H9 (cell line): ENCODE data around the gene CLDN10. TPM values are rescaled to one million over a fixed set of nuclear protein-coding genes. Genes with fewer than 3 reads are reported as not detected.

Source experiments
- DNase-seq: peaks from one replicate; pipeline ENCODE4 v3.0.0-alpha.2; 2017
- H2AFZ ChIP-seq: one replicate; pipeline ENCODE4 v1.6.1; 2013; ENCODE audit warnings: mild to moderate bottlenecking, low read length, control low read depth, moderate library complexity
- H2AK5ac ChIP-seq: 2 replicates; pipeline ENCODE4 v1.6.1; 2013; ENCODE audit warnings: low read length, control low read depth, mixed read lengths; ENCODE audit not compliant: insufficient read length
- H2BK120ac ChIP-seq: one replicate; pipeline ENCODE4 v1.6.1; 2013; ENCODE audit warnings: low read depth, mild to moderate bottlenecking, low read length, control low read depth, inconsistent platforms; ENCODE audit not compliant: poor library complexity, severe bottlenecking
- H2BK12ac ChIP-seq: 2 replicates; pipeline ENCODE4 v1.6.1; 2013; ENCODE audit warnings: low read length, control low read depth, mixed read lengths, low read depth; ENCODE audit not compliant: insufficient read length
- H2BK15ac ChIP-seq: 2 replicates; pipeline ENCODE4 v1.6.1; 2013; ENCODE audit warnings: low read depth, low read length, control low read depth
- H2BK20ac ChIP-seq: one replicate; pipeline ENCODE4 v1.6.1; 2013; ENCODE audit warnings: low read depth, mild to moderate bottlenecking, low read length, control low read depth, inconsistent platforms; ENCODE audit not compliant: poor library complexity, severe bottlenecking
- H2BK5ac ChIP-seq: 2 replicates; pipeline ENCODE4 v1.6.1; 2013; ENCODE audit warnings: low read length, control low read depth, mixed read lengths; ENCODE audit not compliant: insufficient read length
- H3K14ac ChIP-seq: 2 replicates; pipeline ENCODE4 v1.6.1; 2013; ENCODE audit warnings: low read length, control low read depth; ENCODE audit not compliant: insufficient read depth
- H3K18ac ChIP-seq: 2 replicates; pipeline ENCODE4 v1.6.1; 2013; ENCODE audit warnings: low read depth, mild to moderate bottlenecking, mixed read lengths, low read length, control low read depth; ENCODE audit not compliant: insufficient read length
- H3K23ac ChIP-seq: 2 replicates; pipeline ENCODE4 v1.6.1; 2013; ENCODE audit warnings: low read length, control low read depth, mixed read lengths, low read depth; ENCODE audit not compliant: insufficient read length
- H3K23me2 ChIP-seq: 2 replicates; pipeline ENCODE4 v1.6.1; 2013; ENCODE audit warnings: low read depth, mild to moderate bottlenecking, mixed read lengths, low read length, control low read depth; ENCODE audit not compliant: insufficient read length, poor library complexity, severe bottlenecking
- H3K27ac ChIP-seq: 2 replicates; pipeline ENCODE4 v1.5.1; 2013; ENCODE audit warnings: low read length, control low read depth, mixed read lengths, low read depth; ENCODE audit not compliant: insufficient read length
- H3K27me3 ChIP-seq: 2 replicates; pipeline ENCODE4 v1.6.1; 2013; ENCODE audit warnings: low read length, control low read depth, inconsistent platforms; ENCODE audit not compliant: insufficient read depth
- H3K4ac ChIP-seq: 2 replicates; pipeline ENCODE4 v1.6.1; 2013; ENCODE audit warnings: low read depth, mild to moderate bottlenecking, control low read depth, inconsistent platforms, low read length, moderate library complexity
- H3K4me1 ChIP-seq: 2 replicates; pipeline ENCODE4 v1.6.1; 2013; ENCODE audit warnings: low read length, control low read depth, inconsistent platforms; ENCODE audit not compliant: insufficient read depth
- H3K4me2 ChIP-seq: 2 replicates; pipeline ENCODE4 v1.6.1; 2013; ENCODE audit warnings: low read length, control low read depth, mixed read lengths; ENCODE audit not compliant: insufficient read length, insufficient read depth
- H3K56ac ChIP-seq: 2 replicates; pipeline ENCODE4 v1.6.1; 2013; ENCODE audit warnings: low read depth, mild to moderate bottlenecking, mixed read lengths, low read length, control low read depth; ENCODE audit not compliant: insufficient read length
- H3K79me1 ChIP-seq: 2 replicates; pipeline ENCODE4 v1.6.1; 2013; ENCODE audit warnings: low read depth, mild to moderate bottlenecking, moderate library complexity, low read length, control low read depth, inconsistent platforms; ENCODE audit not compliant: insufficient read depth, poor library complexity, severe bottlenecking
- H3K79me2 ChIP-seq: 2 replicates; pipeline ENCODE4 v1.6.1; 2013; ENCODE audit warnings: low read length, control low read depth, inconsistent platforms; ENCODE audit not compliant: insufficient read depth
- H3K9ac ChIP-seq: 2 replicates; pipeline ENCODE4 v1.6.1; 2013; ENCODE audit warnings: low read length, control low read depth, mixed read lengths; ENCODE audit not compliant: insufficient read length; ENCODE audit errors: extremely low read depth
- H3K9me3 ChIP-seq: one replicate; pipeline ENCODE4 v1.6.1; 2013; ENCODE audit warnings: low read depth, low read length, inconsistent platforms; ENCODE audit not compliant: control insufficient read depth
- H3T11ph ChIP-seq: one replicate; pipeline ENCODE4 v1.6.1; 2013; ENCODE audit warnings: mild to moderate bottlenecking, low read length, control low read depth, inconsistent platforms
- H4K20me1 ChIP-seq: one replicate; pipeline ENCODE4 v1.6.1; 2013; ENCODE audit not compliant: control insufficient read depth, insufficient read length, insufficient read depth
- H4K5ac ChIP-seq: 2 replicates; pipeline ENCODE4 v1.6.1; 2013; ENCODE audit warnings: low read depth, mild to moderate bottlenecking, mixed read lengths, low read length, control low read depth; ENCODE audit not compliant: insufficient read length
- H4K8ac ChIP-seq: replicated peaks from 2 replicates; pipeline ENCODE4 v1.6.1; 2013; ENCODE audit warnings: low read length, control low read depth, mixed read lengths, low read depth; ENCODE audit not compliant: insufficient read length
- H4K91ac ChIP-seq: 2 replicates; pipeline ENCODE4 v1.6.1; 2013; ENCODE audit warnings: low read depth, mild to moderate bottlenecking, moderate library complexity, mixed read lengths, low read length, control low read depth; ENCODE audit not compliant: insufficient read length
- H3K27ac Mint-ChIP-seq, 3 experiments: 2 replicates in 2 of 3; 3 replicates in 1 of 3; pipeline ENCODE4 v1.8.0; 2020 to 2021; ENCODE audit warnings: mixed read lengths in 3 of 3, mild to moderate bottlenecking in 1 of 3, moderate library complexity in 1 of 3
- H3K27me3 Mint-ChIP-seq: 2 replicates; pipeline ENCODE4 v1.8.0; 2021; ENCODE audit warnings: low read depth, mild to moderate bottlenecking, moderate library complexity, mixed read lengths
- H3K36me3 Mint-ChIP-seq, 3 experiments: 2 replicates in 2 of 3; 3 replicates in 1 of 3; pipeline ENCODE4 v1.8.0; 2020 to 2021; ENCODE audit warnings: low read depth in 3 of 3, mixed read lengths in 3 of 3; ENCODE audit not compliant: insufficient read depth in 1 of 3
- H3K4me1 Mint-ChIP-seq, 2 experiments: 2 replicates each; pipeline ENCODE4 v1.8.0; 2020; ENCODE audit warnings: mixed read lengths in 2 of 2
- H3K4me3 Mint-ChIP-seq, 2 experiments: 2 replicates in 1 of 2; 3 replicates in 1 of 2; pipeline ENCODE4 v1.8.0; 2020 to 2021; ENCODE audit warnings: mild to moderate bottlenecking in 2 of 2, mixed read lengths in 2 of 2, moderate library complexity in 1 of 2
- H3K9me3 Mint-ChIP-seq, 2 experiments: 2 replicates in 1 of 2; 3 replicates in 1 of 2; pipeline ENCODE4 v1.8.0; 2020; ENCODE audit warnings: mild to moderate bottlenecking in 2 of 2, mixed read lengths in 2 of 2, moderate library complexity in 1 of 2
- CTCF ChIP-seq: fragments of 200-600 bp; sonication (generic); conservative IDR thresholded peaks from 3 replicates; pipeline ENCODE4 v1.8.0; 2021; ENCODE audit warnings: antibody characterized with exemption, mild to moderate bottlenecking
- WGBS: extraction: QIAGEN DNeasy Blood & Tissue Kit; methylation state at CpG from one replicate; pipeline ENCODE4 v1.1.7; 2013; ENCODE audit warnings: missing lambda C conversion rate, low lambda C conversion rate, mixed read lengths; ENCODE audit not compliant: insufficient read length; ENCODE audit errors: extremely low coverage; 5-methylcytosine and 5-hydroxymethylcytosine counted together
- total RNA-seq: library from RNA; stranded (reverse); gene quantifications from 2 replicates; pipeline ENCODE4 v1.2.1, GENCODE V29; 2021

CLDN10 gene
- total RNA-seq, 1 experiment from 2014 or later = 20.7 TPM

GRCh38 chr13:95570016-95570415 lies 17.5 kb downstream of the CLDN10 start:
- Mint-ChIP-seq H3K36me3 (peaks cover 21 to 36% (median 23%) of the 10 kb centered on the region in 3 experiments), H3K4me1 (peaks cover 5% of the 10 kb centered on the region in 2 experiments; a peak in 3 of 4 replicates), H3K27me3 (no peaks in the 10 kb centered on the region), H3K9me3 (no peaks in the 10 kb centered on the region; a peak in 1 of 5 replicates), H3K27ac (no peak overlapping the region), H3K4me3 (no peak overlapping the region)
- Histone ChIP-seq H3K79me1 (no peaks in the 10 kb centered on the region), H4K8ac (no peak overlapping the region), H2BK5ac (no peak overlapping the region), H3K4ac (no peak overlapping the region), H3K27me3 (no peaks in the 10 kb centered on the region), H3K4me1 (no peaks in the 10 kb centered on the region), H3K14ac (no peak overlapping the region), H4K91ac (no peak overlapping the region), H3K23ac (no peak overlapping the region), H3K56ac (no peak overlapping the region), H2BK120ac (no peak overlapping the region), H3K9ac (no peak overlapping the region), H3K18ac (no peak overlapping the region), H2BK20ac (no peak overlapping the region), H3K9me3 (no peaks in the 10 kb centered on the region), H4K20me1 (no peaks in the 10 kb centered on the region), H3T11ph (no peak overlapping the region), H3K23me2 (no peaks in the 10 kb centered on the region), H2BK12ac (no peak overlapping the region), H2BK15ac (no peak overlapping the region), H2AK5ac (no peak overlapping the region), H2AFZ (no peak overlapping the region), H3K27ac (no peak overlapping the region), H4K5ac (no peak overlapping the region), H3K79me2 (no peaks in the 10 kb centered on the region), H3K4me2 (no peak overlapping the region)
- no peak for TF ChIP-seq CTCF
- DNase-seq = no peak
- no CpG with 5 or more reads among the region's 5 CpGs for WGBS
